GM12873 (cell line): ENCODE results near the gene GZMM.

Experiments used
- CTCF ChIP-seq: IDR thresholded peaks from 2 replicates; pipeline ENCODE4 v1.5.1; 2012; ENCODE audit warnings: low read depth, mild to moderate bottlenecking, moderate library complexity, low read length, control low read depth; ENCODE audit not compliant: insufficient read depth; ENCODE audit errors: missing control alignments

The GZMM gene

GRCh38 chr19:597406-598315 is 53.8 kb downstream of the GZMM start:
- no peak for TF ChIP-seq CTCF
